Fibroblast of villous mesenchyme (primary cell): ENCODE data around the gene ZBTB17. TPM values are rescaled to one million over a fixed set of nuclear protein-coding genes. Genes with fewer than 3 reads are reported as not detected.

ENCODE experiments used
- DNase-seq: peaks from one replicate; pipeline ENCODE4 v3.0.0-alpha.2; 2010; ENCODE audit warnings: low read depth
- H3K4me3 ChIP-seq: 2 replicates; pipeline ENCODE4 v1.5.1; 2011; ENCODE audit warnings: low read depth, mild to moderate bottlenecking, low read length
- total RNA-seq: library from RNA; depleted of rRNA; stranded (reverse); fragments of >200 nt; gene quantifications from 2 replicates; pipeline ENCODE4 v1.2.3, GENCODE V29; 2012
- TF ChIP-seq, protein P1 (sequence below): IDR thresholded peaks from 2 replicates; pipeline ENCODE4 v1.5.1; 2012; ENCODE audit warnings: low read depth, mild to moderate bottlenecking, low read length; ENCODE audit not compliant: insufficient read depth

Gene ZBTB17
- total RNA-seq, 1 donor, result 31.5 TPM

DNA sequence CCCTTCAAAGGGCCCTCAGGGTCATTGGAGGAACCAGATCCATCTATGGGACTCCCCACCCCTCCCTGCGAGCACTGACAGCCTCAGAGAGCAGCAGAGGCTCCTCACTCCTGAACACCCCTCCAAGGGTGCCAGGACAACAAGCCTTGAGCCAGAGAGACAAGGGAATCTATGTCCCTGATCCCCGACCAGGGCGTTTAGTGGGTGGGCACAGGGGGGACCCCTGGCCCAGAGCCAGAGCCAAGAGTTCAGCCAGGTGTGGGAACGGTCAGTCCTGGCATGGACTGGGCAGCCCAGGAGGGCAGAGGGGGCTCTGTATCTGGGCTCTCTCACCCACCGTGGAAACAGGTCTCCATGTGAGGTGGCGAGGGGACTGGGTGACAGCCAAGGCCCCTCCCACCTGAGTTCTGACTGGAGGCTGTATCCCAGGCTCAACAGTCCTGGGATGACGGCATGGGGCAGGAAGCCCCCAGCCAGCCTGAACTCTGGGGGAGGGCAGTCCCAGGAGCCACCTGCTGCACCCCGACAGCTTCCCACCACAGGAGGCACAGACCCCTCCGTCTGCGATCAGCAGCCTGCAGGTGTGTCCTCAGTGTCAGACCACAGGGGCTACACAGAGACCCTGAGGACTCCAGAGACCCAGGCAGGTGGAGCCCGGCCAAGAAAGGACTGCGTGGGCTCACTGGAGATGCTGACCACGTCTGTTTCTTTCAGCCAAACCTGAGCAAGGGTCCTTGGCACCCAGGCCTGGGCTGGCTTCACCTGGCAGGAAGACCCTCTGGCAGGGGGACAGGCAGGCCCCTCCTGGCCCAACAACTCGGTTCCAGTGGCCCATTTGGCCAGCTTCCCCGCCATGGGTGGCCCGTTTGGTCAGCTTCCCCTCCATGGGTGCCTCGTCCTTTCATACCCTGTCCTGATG, 16.9 kb upstream of the ZBTB17 start:
- no peak for DNase-seq
- TF ChIP-seq, protein P1, sequence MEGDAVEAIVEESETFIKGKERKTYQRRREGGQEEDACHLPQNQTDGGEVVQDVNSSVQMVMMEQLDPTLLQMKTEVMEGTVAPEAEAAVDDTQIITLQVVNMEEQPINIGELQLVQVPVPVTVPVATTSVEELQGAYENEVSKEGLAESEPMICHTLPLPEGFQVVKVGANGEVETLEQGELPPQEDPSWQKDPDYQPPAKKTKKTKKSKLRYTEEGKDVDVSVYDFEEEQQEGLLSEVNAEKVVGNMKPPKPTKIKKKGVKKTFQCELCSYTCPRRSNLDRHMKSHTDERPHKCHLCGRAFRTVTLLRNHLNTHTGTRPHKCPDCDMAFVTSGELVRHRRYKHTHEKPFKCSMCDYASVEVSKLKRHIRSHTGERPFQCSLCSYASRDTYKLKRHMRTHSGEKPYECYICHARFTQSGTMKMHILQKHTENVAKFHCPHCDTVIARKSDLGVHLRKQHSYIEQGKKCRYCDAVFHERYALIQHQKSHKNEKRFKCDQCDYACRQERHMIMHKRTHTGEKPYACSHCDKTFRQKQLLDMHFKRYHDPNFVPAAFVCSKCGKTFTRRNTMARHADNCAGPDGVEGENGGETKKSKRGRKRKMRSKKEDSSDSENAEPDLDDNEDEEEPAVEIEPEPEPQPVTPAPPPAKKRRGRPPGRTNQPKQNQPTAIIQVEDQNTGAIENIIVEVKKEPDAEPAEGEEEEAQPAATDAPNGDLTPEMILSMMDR, result no peak
- no peak overlapping the region for H3K4me3 ChIP-seq

DNA sequence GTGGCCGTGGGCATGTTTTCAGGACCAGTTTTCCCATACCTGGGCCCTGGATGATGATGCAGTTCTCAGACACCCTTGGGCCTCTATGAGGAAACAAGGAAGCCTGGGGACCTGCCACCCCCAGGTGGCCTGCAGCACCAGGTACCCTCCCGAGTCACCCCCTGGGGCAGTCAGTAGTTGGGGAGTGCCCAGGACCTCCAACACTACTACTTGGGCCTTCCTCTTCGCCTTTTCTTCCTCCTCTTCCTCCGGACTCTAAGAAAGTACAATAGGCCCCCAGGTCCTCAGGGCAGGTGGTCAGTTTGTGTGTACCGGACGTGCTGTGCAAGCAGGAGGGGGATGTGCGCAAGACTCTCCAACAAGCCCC, 16.3 kb upstream of the ZBTB17 start:
- TF ChIP-seq, protein P1, result no peak
- H3K4me3 ChIP-seq, result no peak overlapping the region
- no peak for DNase-seq

DNA sequence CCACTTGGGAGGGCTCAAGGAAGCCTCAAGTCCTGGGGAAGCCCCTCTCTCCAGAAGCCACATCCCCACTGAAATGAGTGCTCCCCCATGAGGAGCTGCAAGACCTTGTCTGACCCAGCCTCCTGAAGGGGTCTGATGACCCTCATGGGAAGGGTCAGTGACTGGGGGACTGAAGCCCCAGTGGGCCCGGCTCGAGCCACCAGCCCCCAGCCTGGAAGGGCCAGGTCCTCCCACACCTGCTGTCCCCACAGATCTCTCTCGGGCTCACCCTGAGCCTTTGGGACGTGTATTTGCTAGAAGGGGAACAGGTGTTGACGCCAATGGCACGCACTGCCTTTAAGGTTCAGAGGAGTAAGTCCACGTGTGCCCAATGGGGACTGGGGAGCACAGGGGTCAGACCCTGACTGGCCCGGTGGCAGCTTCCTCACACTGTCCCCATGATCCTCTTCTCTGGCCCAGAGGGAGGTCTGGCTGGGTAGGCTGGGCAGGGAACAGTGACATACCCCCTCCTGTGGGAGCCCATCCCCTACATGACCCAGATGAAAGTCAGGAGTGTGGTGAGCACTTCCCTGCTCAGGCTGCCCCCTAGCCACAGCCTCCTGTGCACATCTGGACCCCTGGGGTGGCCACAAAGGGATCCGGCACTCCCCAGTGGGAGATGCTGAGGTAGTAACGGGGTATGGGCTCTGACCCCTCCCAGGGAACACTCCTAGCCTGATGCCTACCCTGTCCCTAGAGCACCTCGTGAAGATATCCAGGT, 15.7 kb upstream of the ZBTB17 start:
- TF ChIP-seq, protein P1, result no peak
- no peak for DNase-seq
- H3K4me3 ChIP-seq, result no peak overlapping the region

DNA sequence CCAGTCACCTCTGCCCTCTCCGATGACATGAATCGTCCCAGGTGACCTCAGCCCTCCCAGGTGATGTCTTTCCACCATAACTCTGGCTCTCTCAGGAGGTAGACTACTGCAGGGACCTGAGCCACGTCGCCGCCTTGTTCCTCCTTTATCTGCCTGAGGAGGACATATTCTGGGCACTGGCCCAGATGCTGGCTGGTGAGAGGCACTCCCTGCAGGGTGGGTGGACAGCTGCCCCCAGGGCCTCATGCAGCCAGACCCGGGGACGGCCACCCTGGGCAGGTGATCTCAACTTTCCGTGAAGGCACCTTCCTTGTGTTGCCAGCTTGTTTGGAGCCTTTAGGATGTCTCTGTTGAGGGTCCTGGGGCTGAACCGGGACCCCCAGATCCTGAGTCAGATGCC, 13.9 kb upstream of the ZBTB17 start:
- H3K4me3 ChIP-seq, result no peak overlapping the region
- DNase-seq, result no peak
- TF ChIP-seq, protein P1, result no peak

DNA sequence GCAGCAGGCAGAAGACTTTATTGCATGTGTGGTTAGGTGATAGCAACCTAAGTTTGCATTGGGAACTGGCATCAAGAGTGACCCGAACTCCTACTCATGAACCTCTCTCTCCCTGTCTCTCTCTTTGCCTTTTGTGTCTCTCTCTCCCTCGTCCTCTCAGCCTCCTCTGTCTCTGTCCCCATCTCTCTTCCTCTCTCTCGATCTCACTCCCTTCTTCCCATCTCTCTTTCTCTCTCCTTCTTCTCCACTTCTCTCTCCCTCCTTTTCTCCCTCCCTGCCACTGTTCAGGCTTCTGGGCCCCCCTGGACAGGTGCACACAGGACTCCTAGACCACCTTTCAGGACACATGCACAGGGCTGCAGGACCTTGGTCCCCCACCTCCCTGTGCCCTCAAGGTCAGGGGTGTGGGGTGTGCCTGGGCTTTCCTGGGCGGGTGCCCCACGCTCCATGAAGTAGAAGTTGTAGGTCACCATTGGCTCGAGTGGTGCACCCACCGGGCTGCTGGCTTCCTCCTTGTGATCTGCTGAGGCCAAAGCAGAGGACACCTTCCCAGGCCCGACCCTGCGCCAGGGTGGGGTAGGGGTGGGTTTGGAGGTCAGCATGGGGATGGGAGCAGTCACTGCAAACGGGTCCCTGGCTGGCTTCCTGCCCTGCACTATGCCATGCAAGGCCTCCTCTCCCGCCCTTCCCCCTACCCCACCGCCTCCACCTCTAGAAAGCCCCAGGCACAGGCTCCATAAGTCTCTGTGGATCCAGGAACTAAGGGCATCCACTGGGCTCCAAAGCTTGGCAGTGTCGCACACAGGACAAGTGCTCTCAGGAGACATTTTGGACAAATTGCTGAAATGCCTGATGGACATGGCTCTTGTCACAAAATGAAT, 13.2 kb upstream of the ZBTB17 start:
- DNase-seq, result no peak
- TF ChIP-seq, protein P1, result no peak
- no peak overlapping the region for H3K4me3 ChIP-seq

DNA sequence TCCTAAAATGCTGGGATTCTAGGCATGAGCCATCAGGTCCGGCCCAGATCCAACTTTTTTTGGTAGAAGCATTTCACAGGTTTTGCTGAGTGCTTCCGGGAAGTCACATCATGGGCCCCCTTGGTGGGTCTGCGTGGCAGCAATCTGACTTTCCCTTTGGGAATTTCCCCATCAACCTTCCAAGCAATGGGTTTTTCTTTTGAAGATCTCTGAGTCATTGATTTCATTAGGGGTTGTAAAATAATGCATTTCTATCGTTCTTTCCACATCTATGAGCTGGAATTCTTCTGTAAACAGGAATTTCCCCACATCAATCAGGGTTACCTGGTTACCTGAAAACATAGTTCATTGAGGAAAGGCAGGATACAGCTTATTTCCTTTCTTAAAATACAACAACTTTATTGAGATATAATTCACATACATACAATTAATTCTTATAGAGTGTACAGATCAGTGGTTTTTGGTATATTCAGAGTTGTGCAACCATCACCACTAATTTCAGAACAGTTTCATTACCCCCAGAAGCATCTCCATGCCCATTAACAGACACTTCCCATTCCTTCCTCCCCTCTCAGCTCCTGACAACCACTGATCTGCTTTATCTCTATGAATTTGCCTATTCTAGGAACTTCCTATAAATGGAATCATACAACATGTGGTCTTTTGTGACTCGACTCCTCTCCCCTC, 9.9 kb upstream of the ZBTB17 start:
- TF ChIP-seq, protein P1, result no peak
- H3K4me3 ChIP-seq, result no peak overlapping the region
- no peak for DNase-seq
